WERI-Rb-1 (cell line): ENCODE data around the gene PAK5.

Experiments used
- DNase-seq: peaks from one replicate; pipeline ENCODE4 v3.0.0-alpha.2; 2020
- H3K27ac ChIP-seq: fragments of 250-450 bp; sonication (Bioruptor Pico); 2 replicates; pipeline ENCODE4 v1.5.1; 2020; ENCODE audit warnings: mild to moderate bottlenecking, moderate library complexity
- H3K27me3 ChIP-seq: fragments of 250-450 bp; sonication (Bioruptor Pico); 2 replicates; pipeline ENCODE4 v1.5.1; 2021; ENCODE audit warnings: mild to moderate bottlenecking, low read depth, moderate library complexity; ENCODE audit not compliant: insufficient read depth, severe bottlenecking
- H3K36me3 ChIP-seq: fragments of 250-450 bp; sonication (Bioruptor Pico); 2 replicates; pipeline ENCODE4 v1.5.1; 2020; ENCODE audit warnings: mild to moderate bottlenecking, moderate library complexity
- H3K4me3 ChIP-seq: 2 replicates; pipeline ENCODE4 v1.5.1; 2011; ENCODE audit warnings: low read depth, mild to moderate bottlenecking, control low read depth, low read length
- H3K9me3 ChIP-seq: fragments of 250-450 bp; sonication (Bioruptor Pico); 2 replicates; pipeline ENCODE4 v1.5.1; 2021; ENCODE audit warnings: mild to moderate bottlenecking, moderate library complexity; ENCODE audit not compliant: severe bottlenecking
- TF ChIP-seq, protein P1 (sequence below): IDR thresholded peaks from 2 replicates; pipeline ENCODE4 v1.5.1; 2011; ENCODE audit warnings: low read depth, mild to moderate bottlenecking, control low read depth, inconsistent platforms, low read length

The PAK5 gene

GRCh38 chr20:9597547-9597946 is 241.3 kb downstream of the PAK5 start:
- no peaks in the 10 kb centered on the region for H3K27me3 ChIP-seq
- TF ChIP-seq, protein P1, sequence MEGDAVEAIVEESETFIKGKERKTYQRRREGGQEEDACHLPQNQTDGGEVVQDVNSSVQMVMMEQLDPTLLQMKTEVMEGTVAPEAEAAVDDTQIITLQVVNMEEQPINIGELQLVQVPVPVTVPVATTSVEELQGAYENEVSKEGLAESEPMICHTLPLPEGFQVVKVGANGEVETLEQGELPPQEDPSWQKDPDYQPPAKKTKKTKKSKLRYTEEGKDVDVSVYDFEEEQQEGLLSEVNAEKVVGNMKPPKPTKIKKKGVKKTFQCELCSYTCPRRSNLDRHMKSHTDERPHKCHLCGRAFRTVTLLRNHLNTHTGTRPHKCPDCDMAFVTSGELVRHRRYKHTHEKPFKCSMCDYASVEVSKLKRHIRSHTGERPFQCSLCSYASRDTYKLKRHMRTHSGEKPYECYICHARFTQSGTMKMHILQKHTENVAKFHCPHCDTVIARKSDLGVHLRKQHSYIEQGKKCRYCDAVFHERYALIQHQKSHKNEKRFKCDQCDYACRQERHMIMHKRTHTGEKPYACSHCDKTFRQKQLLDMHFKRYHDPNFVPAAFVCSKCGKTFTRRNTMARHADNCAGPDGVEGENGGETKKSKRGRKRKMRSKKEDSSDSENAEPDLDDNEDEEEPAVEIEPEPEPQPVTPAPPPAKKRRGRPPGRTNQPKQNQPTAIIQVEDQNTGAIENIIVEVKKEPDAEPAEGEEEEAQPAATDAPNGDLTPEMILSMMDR, result no peak
- DNase-seq, result no peak
- H3K4me3 ChIP-seq, result no peak overlapping the region
- H3K9me3 ChIP-seq, result no peaks in the 10 kb centered on the region
- H3K36me3 ChIP-seq, result no peaks in the 10 kb centered on the region
- no peak overlapping the region for H3K27ac ChIP-seq

DNA sequence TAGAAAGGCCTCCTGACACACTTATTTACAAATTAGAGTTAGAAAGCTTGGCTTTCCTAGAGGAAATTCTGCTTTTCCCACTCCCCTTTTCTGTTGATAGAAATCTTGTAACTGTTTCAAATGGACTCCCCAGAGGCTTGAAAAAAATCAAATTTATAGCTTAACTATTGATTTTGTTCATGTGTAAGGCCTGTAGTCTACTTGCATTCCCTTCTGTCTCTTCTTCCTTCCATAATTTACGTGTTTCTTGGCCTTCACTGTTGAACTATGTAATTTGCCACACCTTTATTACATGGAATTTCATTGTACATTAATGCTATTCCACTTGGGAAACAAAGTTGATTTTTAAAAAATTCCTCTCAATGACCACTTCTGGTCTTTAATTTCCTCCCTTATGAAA is 243.1 kb downstream of the PAK5 start:
- Histone ChIP-seq H3K27ac (no peak overlapping the region), H3K4me3 (no peak overlapping the region)

GRCh38 chr20:9594284-9594875 is 244.5 kb downstream of the PAK5 start:
- no peaks in the 10 kb centered on the region for H3K27me3 ChIP-seq
- H3K9me3 ChIP-seq, result no peaks in the 10 kb centered on the region
- H3K36me3 ChIP-seq, result no peaks in the 10 kb centered on the region
- no peak for DNase-seq
- H3K4me3 ChIP-seq, result no peak overlapping the region
- H3K27ac ChIP-seq, result no peak overlapping the region
- TF ChIP-seq, protein P1, result no peak

More for the DNA sequence above, 243.1 kb downstream of the PAK5 start:
- Histone ChIP-seq H3K27me3 (no peaks in the 10 kb centered on the region), H3K9me3 (no peaks in the 10 kb centered on the region), H3K36me3 (no peaks in the 10 kb centered on the region)
- TF ChIP-seq, protein P1, result no peak
- DNase-seq, result no peak

GRCh38 chr20:9592419-9592818 is 246.5 kb downstream of the PAK5 start:
- Histone ChIP-seq H3K27ac (no peak overlapping the region), H3K27me3 (no peaks in the 10 kb centered on the region)

GRCh38 chr20:9591080-9591479 is 247.8 kb downstream of the PAK5 start:
- Histone ChIP-seq H3K36me3 (no peaks in the 10 kb centered on the region), H3K27ac (no peak overlapping the region), H3K27me3 (no peaks in the 10 kb centered on the region), H3K9me3 (no peaks in the 10 kb centered on the region), H3K4me3 (no peak overlapping the region)
- DNase-seq, result no peak
- TF ChIP-seq, protein P1, result no peak

More at GRCh38 chr20:9592419-9592818, 246.5 kb downstream of the PAK5 start:
- Histone ChIP-seq H3K4me3 (no peak overlapping the region), H3K9me3 (no peaks in the 10 kb centered on the region), H3K36me3 (no peaks in the 10 kb centered on the region)
- DNase-seq, result no peak
- TF ChIP-seq, protein P1, result no peak

DNA sequence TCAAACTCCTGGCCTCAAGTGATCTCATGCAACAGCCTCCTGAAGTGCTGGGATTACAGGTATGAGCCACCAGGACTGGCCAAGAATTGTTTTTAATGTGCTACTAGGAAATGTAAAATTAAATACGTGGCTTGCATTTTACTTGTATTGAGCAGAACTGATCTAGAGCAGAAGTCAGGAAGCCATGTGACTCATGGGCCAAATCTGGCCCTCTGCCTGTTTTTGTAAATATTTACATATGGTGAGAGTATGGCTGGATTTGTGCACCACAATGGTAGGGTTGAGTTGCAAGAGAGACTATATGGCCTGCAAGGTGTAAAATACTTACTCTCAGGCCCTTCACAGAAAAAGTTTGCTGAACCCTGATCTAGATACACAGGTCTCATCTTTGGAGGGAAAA is 248.7 kb downstream of the PAK5 start:
- Histone ChIP-seq H3K4me3 (no peak overlapping the region), H3K9me3 (no peaks in the 10 kb centered on the region), H3K27ac (no peak overlapping the region), H3K27me3 (no peaks in the 10 kb centered on the region), H3K36me3 (no peaks in the 10 kb centered on the region)
- TF ChIP-seq, protein P1, result no peak
- DNase-seq, result no peak
